IMR-90 (cell line): Measurements from ENCODE around the gene ANKHD1. TPM values are rescaled to one million over a fixed set of nuclear protein-coding genes. Genes with fewer than 3 reads are reported as not detected.
A peak's percentile ranks its signal among the peaks of the same experiment; 100 is the strongest.

Experiments
- ATAC-seq: fragments of 200-7000 bp; cut with Tn5 transposase; 2 replicates; pipeline ENCODE4 v1.9.1; 2020; ENCODE audit warnings: low read depth, mild to moderate bottlenecking, moderate library complexity
- BruUV-seq: library from RNA; stranded (reverse); fragments of 400-500 nt; replicated peaks from 2 replicates; lab custom pipeline; 2021; lab: Mats Ljungman, UMichigan
- CTCF ChIA-PET: fragments of 300-600 bp; formaldehyde crosslinking; extraction: SDS; loops from one replicate; lab custom pipeline; 2021; ENCODE audit warnings: antibody characterized with exemption; lab: Yijun Ruan, JAX
- POLR2A ChIA-PET: fragments of 300-600 bp; sonication (Branson Sonifier 250); formaldehyde crosslinking; loops from one replicate; lab custom pipeline; 2022; ENCODE audit warnings: antibody characterized with exemption; ENCODE audit not compliant: unreplicated experiment; lab: Charles Lee
- DNase-seq: peaks from one replicate; pipeline ENCODE4 v3.0.0; 2013
- H2AFZ ChIP-seq: replicated peaks from 2 replicates; pipeline ENCODE3; 2013; ENCODE audit warnings: low read length, mild to moderate bottlenecking; ENCODE audit not compliant: poor library complexity
- H2AK5ac ChIP-seq: 2 replicates; pipeline ENCODE4 v1.6.1; 2013; ENCODE audit warnings: low read depth, low read length, inconsistent platforms
- H2AK9ac ChIP-seq: replicated peaks from 2 replicates; pipeline ENCODE3; 2013; ENCODE audit warnings: mild to moderate bottlenecking, low read depth, low read length, moderate library complexity; ENCODE audit not compliant: poor library complexity
- H2BK120ac ChIP-seq: 2 replicates; pipeline ENCODE4 v1.6.1; 2013; ENCODE audit warnings: low read depth, low read length, inconsistent platforms
- H2BK15ac ChIP-seq: 3 replicates; pipeline ENCODE4 v1.6.1; 2013; ENCODE audit warnings: low read depth, low read length, inconsistent platforms
- H2BK20ac ChIP-seq: 2 replicates; pipeline ENCODE4 v1.6.1; 2013; ENCODE audit warnings: low read depth, mild to moderate bottlenecking, inconsistent platforms, low read length, moderate library complexity
- H2BK5ac ChIP-seq: 2 replicates; pipeline ENCODE4 v1.6.1; 2013; ENCODE audit warnings: mild to moderate bottlenecking, low read depth, low read length, inconsistent platforms; ENCODE audit not compliant: poor library complexity, severe bottlenecking
- H3K14ac ChIP-seq: replicated peaks from 2 replicates; pipeline ENCODE4 v1.6.1; 2013; ENCODE audit warnings: low read depth, low read length, inconsistent platforms
- H3K18ac ChIP-seq: 2 replicates; pipeline ENCODE4 v1.6.1; 2013; ENCODE audit warnings: low read depth, low read length, control low read depth
- H3K23ac ChIP-seq: 2 replicates; pipeline ENCODE4 v1.6.1; 2013; ENCODE audit warnings: low read depth, low read length, inconsistent platforms
- H3K27ac ChIP-seq: 2 replicates; pipeline ENCODE4 v1.5.1; 2013; ENCODE audit warnings: mild to moderate bottlenecking, control low read depth, low read length; ENCODE audit not compliant: insufficient read depth
- H3K27me3 ChIP-seq: 2 replicates; pipeline ENCODE4 v1.6.1; 2013; ENCODE audit warnings: low read length; ENCODE audit not compliant: control insufficient read depth, insufficient read depth
- H3K36me3 ChIP-seq: 2 replicates; pipeline ENCODE4 v1.6.1; 2013; ENCODE audit warnings: low read length, mixed read lengths; ENCODE audit not compliant: control insufficient read depth, insufficient read depth
- H3K4ac ChIP-seq: 2 replicates; pipeline ENCODE4 v1.6.1; 2013; ENCODE audit warnings: low read depth, low read length, inconsistent platforms
- H3K4me1 ChIP-seq: 2 replicates; pipeline ENCODE4 v1.6.1; 2013; ENCODE audit warnings: low read length, mixed read lengths; ENCODE audit not compliant: control insufficient read depth, insufficient read depth
- H3K4me2 ChIP-seq: 2 replicates; pipeline ENCODE4 v1.6.1; 2013; ENCODE audit warnings: low read depth, mild to moderate bottlenecking, control low read depth, low read length, moderate library complexity
- H3K4me3 ChIP-seq: 2 replicates; pipeline ENCODE4 v1.5.1; 2013; ENCODE audit warnings: low read depth, mild to moderate bottlenecking, control low read depth, low read length, moderate library complexity; ENCODE audit not compliant: insufficient read depth
- H3K56ac ChIP-seq: 2 replicates; pipeline ENCODE4 v1.6.1; 2013; ENCODE audit warnings: low read length, inconsistent platforms; ENCODE audit not compliant: insufficient read depth; ENCODE audit errors: extremely low read depth
- H3K79me1 ChIP-seq, 2 experiments: 2 replicates each; pipeline ENCODE4 v1.6.1; 2013; ENCODE audit warnings: low read length in 2 of 2, inconsistent platforms in 1 of 2, low read depth in 1 of 2
- H3K9ac ChIP-seq: 2 replicates; pipeline ENCODE4 v1.6.1; 2013; ENCODE audit warnings: low read depth, low read length, control low read depth
- H3K9me1 ChIP-seq: 2 replicates; pipeline ENCODE4 v1.6.1; 2013; ENCODE audit warnings: low read length, inconsistent platforms; ENCODE audit not compliant: insufficient read depth
- H3K9me3 ChIP-seq: 2 replicates; pipeline ENCODE4 v1.6.1; 2013; ENCODE audit warnings: low read length; ENCODE audit not compliant: control insufficient read depth, insufficient read depth
- H4K20me1 ChIP-seq: 2 replicates; pipeline ENCODE4 v1.6.1; 2013; ENCODE audit warnings: low read length, inconsistent platforms; ENCODE audit not compliant: insufficient read depth
- H4K5ac ChIP-seq: 2 replicates; pipeline ENCODE4 v1.6.1; 2013; ENCODE audit warnings: mild to moderate bottlenecking, low read depth, low read length, control low read depth
- H4K8ac ChIP-seq, 2 experiments: 2 replicates each; pipeline ENCODE4 v1.6.1; 2013; ENCODE audit warnings: low read depth in 2 of 2, low read length in 2 of 2, control low read depth in 1 of 2, inconsistent platforms in 1 of 2
- H4K91ac ChIP-seq: 2 replicates; pipeline ENCODE4 v1.6.1; 2013; ENCODE audit warnings: low read depth, low read length, inconsistent platforms; ENCODE audit not compliant: insufficient read depth
- BHLHE40 ChIP-seq: fragments of 150-350 bp; IDR thresholded peaks from 2 replicates; pipeline ENCODE4 v1.6.1; 2016; ENCODE audit warnings: mild to moderate bottlenecking, low read depth, low read length
- CEBPB ChIP-seq: IDR thresholded peaks from 2 replicates; pipeline ENCODE4 v1.6.1; 2012; ENCODE audit warnings: low read depth, low read length, improper control_type of control experiment
- CHD1 ChIP-seq: IDR thresholded peaks from 2 replicates; pipeline ENCODE4 v1.6.1; 2012; ENCODE audit warnings: low read depth, low read length, improper control_type of control experiment
- CTCF ChIP-seq: conservative IDR thresholded peaks from 2 replicates; pipeline ENCODE4 v1.5.1; 2012; ENCODE audit warnings: mild to moderate bottlenecking, low read depth, low read length, improper control_type of control experiment
- FOS ChIP-seq: fragments of 150-350 bp; IDR thresholded peaks from 2 replicates; pipeline ENCODE4 v1.6.1; 2016; ENCODE audit warnings: low read depth, low read length
- MAFK ChIP-seq: IDR thresholded peaks from 2 replicates; pipeline ENCODE4 v1.6.1; 2012; ENCODE audit warnings: low read depth, low read length, improper control_type of control experiment
- MAZ ChIP-seq: IDR thresholded peaks from 2 replicates; pipeline ENCODE4 v1.6.1; 2012; ENCODE audit warnings: low read depth, mild to moderate bottlenecking, low read length, improper control_type of control experiment, moderate library complexity, borderline replicate concordance
- MXI1 ChIP-seq: IDR thresholded peaks from 2 replicates; pipeline ENCODE4 v1.6.1; 2012; ENCODE audit warnings: low read depth, mild to moderate bottlenecking, low read length, moderate library complexity, borderline replicate concordance
- NFE2L2 ChIP-seq: fragments of 150-350 bp; IDR thresholded peaks from 2 replicates; pipeline ENCODE4 v1.6.1; 2016; ENCODE audit warnings: low read depth, mild to moderate bottlenecking, low read length
- POLR2A ChIP-seq: IDR thresholded peaks from 2 replicates; pipeline ENCODE4 v1.6.1; 2012; ENCODE audit warnings: mild to moderate bottlenecking, low read depth, low read length
- RAD21 ChIP-seq: IDR thresholded peaks from 2 replicates; pipeline ENCODE4 v1.6.1; 2012; ENCODE audit warnings: low read length, improper control_type of control experiment
- RCOR1 ChIP-seq: IDR thresholded peaks from 2 replicates; pipeline ENCODE4 v1.6.1; 2012; ENCODE audit warnings: mild to moderate bottlenecking, low read length, improper control_type of control experiment; ENCODE audit not compliant: insufficient replicate concordance
- RFX5 ChIP-seq: IDR thresholded peaks from 2 replicates; pipeline ENCODE4 v1.8.0; 2012; ENCODE audit warnings: low read depth, mild to moderate bottlenecking, low read length, moderate library complexity
- SMC3 ChIP-seq: fragments of 150-350 bp; IDR thresholded peaks from 2 replicates; pipeline ENCODE4 v1.6.1; 2016; ENCODE audit warnings: low read depth, mild to moderate bottlenecking, antibody characterized with exemption, low read length, moderate library complexity
- WGBS, 2 experiments: methylation state at CpG; one replicate each; pipeline versions ENCODE4 v1.1.5 to v1.1.7; 2013; ENCODE audit warnings: missing lambda C conversion rate in 2 of 2; ENCODE audit not compliant: insufficient read length in 1 of 2; ENCODE audit errors: extremely low coverage in 2 of 2; 5-methylcytosine and 5-hydroxymethylcytosine counted together
- dilution Hi-C: fragments of 300-500 bp; cut with HindIII; formaldehyde crosslinking; loops from one replicate; pipeline ENCODE4 v1.14.3; 2018; ENCODE audit warnings: low sequenced_read_pairs; ENCODE audit not compliant: unreplicated experiment
- in situ Hi-C: fragments of 300-500 bp; cut with MboI; formaldehyde crosslinking; loops from 3 replicates; pipeline ENCODE4 v1.14.3; 2019; ENCODE audit warnings: low sequenced_read_pairs, inconsistent platforms, mixed read lengths
- intact Hi-C: fragments of 100-400 bp; cut with micrococcal nuclease; formaldehyde crosslinking; loops from 2 replicates; pipeline ENCODE4 v1.10.0; 2022
- polyA plus RNA-seq, 3 experiments: library from polyadenylated mRNA; depleted of rRNA; stranded (reverse); fragments of >200 nt; gene quantifications; 2 replicates each; pipeline ENCODE4 v1.2.3, GENCODE V29; 2012; ENCODE audit warnings: low replicate concordance in 1 of 3
- total RNA-seq: library from RNA; depleted of rRNA; stranded (reverse); fragments of >200 nt; gene quantifications from 2 replicates; pipeline ENCODE4 v1.2.3, GENCODE V29; 2012
- TF ChIP-seq, protein P1 (sequence below): fragments of 150-350 bp; IDR thresholded peaks from 2 replicates; pipeline ENCODE4 v1.6.1; 2017; ENCODE audit warnings: mild to moderate bottlenecking, antibody characterized with exemption, low read length, low read depth
- TF ChIP-seq, protein P2 (sequence below): fragments of 150-350 bp; IDR thresholded peaks from 2 replicates; pipeline ENCODE4 v1.6.1; 2016; ENCODE audit warnings: low read depth, mild to moderate bottlenecking, low read length, moderate library complexity, borderline replicate concordance

Gene ANKHD1
- total and polyA plus RNA-seq, 2 of the 4 experiments (the other 2 are of a cell fraction), result 32.1 to 36.7 TPM

DNA sequence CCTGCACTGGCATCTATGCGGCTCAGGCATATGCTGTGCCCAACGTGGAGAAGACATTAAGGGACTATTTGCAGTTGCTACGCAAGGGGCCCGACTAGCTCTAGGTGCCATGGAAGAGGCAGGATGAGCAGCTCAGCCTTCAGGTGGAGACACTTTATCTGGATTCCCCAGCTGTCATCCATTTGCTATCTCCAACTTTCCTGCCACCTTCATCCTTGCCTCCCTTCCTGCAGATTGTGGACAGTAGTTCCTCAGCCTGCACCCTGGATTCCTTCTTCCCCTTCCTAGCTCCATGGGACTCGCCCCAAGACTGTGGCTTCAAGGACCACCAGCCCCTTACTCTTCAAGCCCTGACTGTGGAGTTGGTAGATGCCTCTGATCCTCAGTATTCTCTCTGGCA, 165.0 kb downstream of the ANKHD1 start:
- ATAC-seq, result no peak
- Histone ChIP-seq H3K56ac (no peak overlapping the region), H2BK5ac (no peak overlapping the region), H3K79me1 (peaks cover 27 to 54% of the 10 kb centered on the region in 2 experiments), H3K4ac (no peak overlapping the region), H3K18ac (no peak overlapping the region), H4K91ac (no peak overlapping the region), H4K20me1 (no peaks in the 10 kb centered on the region), H3K4me1 (peaks cover 8% of the 10 kb centered on the region), H3K27ac (no peak overlapping the region), H2BK120ac (no peak overlapping the region), H2AK9ac (peak overlapping the region; percentile 13), H3K9me3 (no peaks in the 10 kb centered on the region), H2AK5ac (no peak overlapping the region), H2BK15ac (no peak overlapping the region), H3K27me3 (no peaks in the 10 kb centered on the region), H4K5ac (no peak overlapping the region), H3K36me3 (peaks cover 28% of the 10 kb centered on the region), H3K4me2 (no peak overlapping the region), H4K8ac (no peak overlapping the region), H3K14ac (no peak overlapping the region), H3K9ac (no peak overlapping the region), H3K23ac (no peak overlapping the region), H2AFZ (no peak overlapping the region), H3K4me3 (no peak overlapping the region), H2BK20ac (no peak overlapping the region), H3K9me1 (peaks cover 19% of the 10 kb centered on the region)
- intact Hi-C loops (no loop called here), dilution Hi-C loops (no loop called here), in situ Hi-C loops (no loop called here)
- ChIA-PET CTCF (no interaction called here), POLR2A (no interaction called here)
- WGBS, 2 experiments, result 90% methylated on average over 3 of the region's 5 CpGs; no CpG with 5 or more reads in 1 of the 2 experiments
- no peak for DNase-seq
- no TSS peak for BruUV-seq
- no peak for TF ChIP-seq CTCF
- no peak for TF ChIP-seq BHLHE40
- no peak for TF ChIP-seq CHD1
- TF ChIP-seq RAD21, result no peak
- no peak for TF ChIP-seq MXI1
- no peak for TF ChIP-seq NFE2L2
- no peak for TF ChIP-seq FOS
- TF ChIP-seq, protein P1, sequence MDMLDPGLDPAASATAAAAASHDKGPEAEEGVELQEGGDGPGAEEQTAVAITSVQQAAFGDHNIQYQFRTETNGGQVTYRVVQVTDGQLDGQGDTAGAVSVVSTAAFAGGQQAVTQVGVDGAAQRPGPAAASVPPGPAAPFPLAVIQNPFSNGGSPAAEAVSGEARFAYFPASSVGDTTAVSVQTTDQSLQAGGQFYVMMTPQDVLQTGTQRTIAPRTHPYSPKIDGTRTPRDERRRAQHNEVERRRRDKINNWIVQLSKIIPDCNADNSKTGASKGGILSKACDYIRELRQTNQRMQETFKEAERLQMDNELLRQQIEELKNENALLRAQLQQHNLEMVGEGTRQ, result no peak
- no peak for TF ChIP-seq POLR2A
- no peak for TF ChIP-seq RCOR1
- no peak for TF ChIP-seq SMC3
- no peak for TF ChIP-seq RFX5
- no peak for TF ChIP-seq CEBPB
- TF ChIP-seq MAFK, result no peak
- no peak for TF ChIP-seq MAZ
- TF ChIP-seq, protein P2, sequence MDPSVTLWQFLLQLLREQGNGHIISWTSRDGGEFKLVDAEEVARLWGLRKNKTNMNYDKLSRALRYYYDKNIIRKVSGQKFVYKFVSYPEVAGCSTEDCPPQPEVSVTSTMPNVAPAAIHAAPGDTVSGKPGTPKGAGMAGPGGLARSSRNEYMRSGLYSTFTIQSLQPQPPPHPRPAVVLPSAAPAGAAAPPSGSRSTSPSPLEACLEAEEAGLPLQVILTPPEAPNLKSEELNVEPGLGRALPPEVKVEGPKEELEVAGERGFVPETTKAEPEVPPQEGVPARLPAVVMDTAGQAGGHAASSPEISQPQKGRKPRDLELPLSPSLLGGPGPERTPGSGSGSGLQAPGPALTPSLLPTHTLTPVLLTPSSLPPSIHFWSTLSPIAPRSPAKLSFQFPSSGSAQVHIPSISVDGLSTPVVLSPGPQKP, result no peak
